Stimulated activated CD4-positive, alpha-beta T cell treated with anti-CD3 and anti-CD28 coated beads, TNF-alpha, amount 100 ng/mL, for 24 hours (primary cell): ENCODE data around the gene GABRG3.
"Not testable (repeated sequence)": the region's sequence is repeated elsewhere in the genome, so short reads cannot be mapped to it uniquely, and the experiment has no call there.

Source experiments
- DNase-seq, 3 experiments: peaks; one replicate each; pipeline ENCODE4 v3.0.0-alpha.2; 2020; ENCODE audit warnings: low read depth in 3 of 3

The GABRG3 gene

DNA sequence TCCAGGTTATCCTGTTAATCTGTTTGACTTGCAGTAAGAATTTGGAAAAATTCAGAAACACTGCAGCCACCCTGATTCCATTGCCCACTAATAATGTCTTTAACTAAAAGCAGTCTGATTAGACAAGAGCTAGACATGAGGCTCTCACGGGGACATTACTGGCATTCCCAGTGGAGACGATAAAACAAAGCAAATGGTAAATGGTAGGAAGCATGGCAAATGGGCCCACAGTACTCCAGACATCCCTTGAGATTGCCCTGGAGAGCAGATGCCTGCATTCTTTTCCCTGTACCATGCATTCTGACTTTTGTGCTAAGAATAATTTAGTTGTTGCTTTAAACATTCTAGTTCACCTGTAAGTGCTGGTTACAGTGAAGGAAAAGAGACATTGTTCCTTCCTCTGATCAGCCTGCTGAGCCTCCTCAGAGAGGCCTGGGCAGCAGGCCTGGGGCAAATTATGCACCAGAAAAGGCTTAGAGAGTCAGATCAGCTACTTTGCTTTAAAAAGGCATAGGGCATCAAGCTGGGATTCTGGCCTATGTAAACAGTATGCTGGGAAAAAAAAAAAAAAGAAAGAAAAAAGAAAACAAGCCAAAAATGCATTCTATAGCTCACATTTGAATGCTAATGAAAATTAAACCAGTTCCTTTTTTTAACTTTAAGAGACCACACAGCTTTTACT is 204.6 kb downstream of the GABRG3 start:
- no peak for DNase-seq

DNA sequence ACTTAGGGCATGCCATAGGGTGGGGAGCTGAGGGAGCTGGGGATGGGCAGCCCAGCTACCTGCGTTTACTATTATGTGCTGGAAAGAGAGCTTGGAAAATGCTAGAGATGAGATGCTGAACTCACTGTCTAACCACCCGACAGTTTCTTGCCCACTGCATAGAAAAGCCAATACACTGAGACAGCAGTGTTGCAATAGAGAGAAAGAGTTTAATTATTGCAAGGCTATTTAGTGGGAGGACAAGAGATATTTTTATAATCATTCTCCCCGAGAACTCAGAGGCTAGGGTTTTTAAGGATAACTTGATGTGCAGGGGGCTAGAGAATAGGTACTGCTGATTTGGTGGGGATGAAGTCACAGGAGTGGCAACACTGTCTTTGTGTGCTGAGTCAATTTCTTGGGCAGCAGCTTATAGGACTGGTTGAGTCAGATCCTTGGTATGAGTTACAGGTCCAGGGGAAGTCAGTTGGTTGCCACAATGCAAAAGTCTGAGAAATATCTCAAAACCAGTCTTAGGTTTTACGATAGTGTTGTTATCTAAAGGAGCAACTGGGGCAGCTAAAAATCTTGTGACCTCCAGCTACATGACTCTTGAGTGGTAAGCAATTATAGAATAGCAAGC is 205.9 kb downstream of the GABRG3 start:
- DNase-seq, result no peak

DNA sequence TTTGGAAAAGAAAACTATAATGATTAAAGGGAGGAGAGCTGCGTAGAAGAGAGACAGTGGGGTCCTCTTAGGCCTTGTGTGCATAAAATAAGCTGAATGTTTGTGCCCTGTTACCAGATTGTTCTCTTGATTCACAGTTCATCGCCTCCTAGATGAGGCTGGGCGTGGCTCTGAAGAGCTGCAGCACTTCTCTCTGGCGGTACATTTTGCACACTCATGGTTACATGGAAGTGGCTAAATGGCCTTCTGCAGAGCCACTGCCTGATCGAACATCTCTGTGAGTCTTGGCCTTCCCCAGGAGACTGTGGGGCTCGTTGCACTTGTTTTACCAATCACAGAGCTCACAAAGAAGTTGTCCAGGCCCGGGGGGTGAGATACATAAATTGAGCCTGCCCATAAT is 208.8 kb downstream of the GABRG3 start:
- no peak for DNase-seq

DNA sequence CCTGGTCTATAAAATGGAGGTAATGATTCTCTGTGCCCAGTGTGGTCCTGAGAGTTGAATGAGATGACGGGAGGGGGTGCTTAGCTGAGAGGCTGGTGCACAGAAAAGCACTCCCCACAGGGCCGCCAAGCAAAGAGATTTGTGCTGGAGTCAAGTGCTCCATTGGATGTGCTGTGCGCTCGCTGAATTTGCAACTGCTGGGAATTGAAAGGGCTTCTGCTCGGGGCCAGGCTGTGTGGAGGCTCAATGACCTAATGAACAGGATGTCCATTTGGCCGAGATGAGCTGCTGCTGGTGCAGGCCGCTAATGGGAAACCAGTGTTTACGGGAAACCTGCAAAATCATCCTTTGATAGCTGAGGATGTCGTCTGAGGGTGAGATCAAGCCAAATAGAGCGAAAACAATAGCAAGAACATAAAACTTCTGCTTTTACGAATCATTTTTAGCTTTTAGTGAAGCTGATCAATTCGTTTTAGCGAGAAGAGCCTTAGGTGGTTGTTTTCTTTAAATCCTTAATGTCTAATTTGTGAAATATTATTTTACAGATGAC is 211.7 kb downstream of the GABRG3 start:
- DNase-seq, result no peak

DNA sequence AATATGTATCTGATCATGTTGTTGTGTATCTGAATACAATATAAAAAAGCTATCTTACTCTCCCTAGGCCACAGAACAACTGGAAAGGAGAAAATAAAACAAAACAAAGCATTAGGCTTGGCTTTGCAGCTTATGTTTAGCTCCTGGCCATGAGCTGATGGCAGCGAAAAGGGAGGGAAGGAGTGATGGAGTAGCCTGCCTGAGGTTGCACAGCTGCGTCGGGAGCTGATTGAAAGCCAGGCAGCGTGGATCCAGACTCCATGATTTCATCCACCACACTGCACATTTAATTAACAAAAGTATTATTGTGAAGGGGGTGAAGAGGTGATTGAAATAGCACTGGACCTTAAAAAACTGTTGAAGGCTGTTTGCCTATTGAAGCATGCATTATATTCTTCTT is 212.2 kb downstream of the GABRG3 start:
- DNase-seq, result no peak

DNA sequence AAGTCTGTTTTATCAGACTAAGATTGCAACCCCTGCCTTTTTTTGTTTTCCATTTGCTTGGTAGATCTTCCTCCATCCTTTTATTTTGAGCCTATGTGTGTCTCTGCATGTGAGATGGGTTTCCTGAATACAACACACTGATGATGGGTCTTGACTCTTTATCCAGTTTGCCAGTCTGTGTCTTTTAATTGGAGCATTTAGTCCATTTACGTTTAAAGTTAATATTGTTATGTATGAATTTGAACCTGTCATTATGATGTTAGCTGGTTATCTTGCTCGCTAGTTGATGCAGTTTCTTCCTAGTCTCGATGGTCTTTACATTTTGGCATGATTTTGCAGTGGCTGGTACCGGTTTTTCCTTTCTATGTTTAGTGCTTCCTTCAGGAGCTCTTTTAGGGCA is 220.5 kb downstream of the GABRG3 start:
- DNase-seq, result not testable (repeated sequence)

DNA sequence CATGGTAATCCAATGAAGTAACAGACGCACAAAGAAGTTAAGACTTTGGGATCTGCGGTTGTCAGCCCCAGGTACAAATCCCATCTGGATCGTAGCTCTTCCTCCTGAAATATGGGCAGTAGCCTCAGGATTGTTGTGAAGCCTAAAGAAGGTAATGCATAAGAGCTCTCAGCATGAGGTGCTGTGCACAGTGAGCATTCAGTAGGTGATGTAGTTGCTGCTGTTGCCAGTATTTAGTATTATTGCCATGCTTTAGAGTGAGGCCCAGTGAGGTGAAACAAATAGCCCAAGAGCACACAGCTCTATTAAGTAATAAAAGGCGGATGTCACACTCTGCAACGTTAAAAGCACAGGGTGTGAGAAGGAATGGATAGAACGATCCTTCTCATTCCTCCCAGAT is 225.7 kb downstream of the GABRG3 start:
- no peak for DNase-seq

DNA sequence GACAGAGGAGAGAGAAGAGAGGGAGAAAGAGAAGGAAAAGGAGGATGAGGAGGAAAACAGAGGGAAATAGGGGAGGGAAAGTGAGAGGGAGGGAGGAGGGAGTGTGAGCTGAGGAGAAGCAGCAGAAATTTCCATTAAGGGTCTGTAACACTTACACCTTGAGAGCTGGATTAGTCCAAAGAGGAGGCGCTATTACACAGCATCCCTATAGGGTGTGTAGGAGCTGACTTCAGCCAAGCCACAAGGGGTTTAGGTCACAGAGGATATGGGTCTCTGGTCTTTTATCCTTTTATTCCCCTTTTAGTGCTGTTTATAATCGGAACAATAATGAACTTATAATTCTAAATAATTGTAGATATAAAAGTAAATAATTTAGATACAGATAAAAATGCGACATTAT is 230.4 kb downstream of the GABRG3 start:
- no peak for DNase-seq

DNA sequence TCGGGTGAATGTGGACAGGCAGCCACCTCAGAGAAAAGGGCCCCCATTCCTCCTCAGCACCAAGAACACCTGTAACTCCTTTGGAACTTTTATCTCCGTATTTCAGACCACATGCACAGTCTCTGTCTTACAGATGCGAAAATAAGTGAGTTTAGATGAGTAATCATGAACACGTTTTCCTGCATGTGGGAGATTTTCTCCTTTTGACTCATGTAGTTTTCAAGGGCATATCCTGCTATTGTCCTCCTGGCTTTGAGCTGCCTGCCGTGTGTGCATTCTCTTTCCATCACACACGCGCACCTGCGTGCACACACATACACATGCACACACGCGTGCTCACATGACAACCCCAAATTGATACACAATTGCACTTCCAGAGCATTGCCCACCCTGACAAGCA is 239.2 kb downstream of the GABRG3 start:
- no peak for DNase-seq

DNA sequence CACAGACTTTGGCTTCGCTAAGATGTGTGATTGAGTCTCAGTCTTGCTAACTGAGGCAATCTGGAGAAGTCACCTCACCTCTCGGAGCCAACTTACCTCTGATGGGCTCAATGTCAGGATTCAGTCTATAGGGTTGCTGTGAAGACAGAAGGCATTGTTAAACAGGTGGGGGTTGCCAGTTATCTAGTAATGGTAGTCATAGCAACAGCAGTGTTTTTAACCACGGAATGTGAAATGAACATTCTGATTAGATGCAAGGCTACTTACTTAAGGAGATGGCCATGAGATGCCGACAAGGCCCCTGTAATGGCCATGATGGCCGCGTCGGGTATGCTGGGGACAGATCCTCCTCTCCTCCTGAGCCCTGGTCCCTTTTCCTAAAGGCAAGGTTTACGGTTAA is 243.1 kb downstream of the GABRG3 start:
- DNase-seq, result no peak

DNA sequence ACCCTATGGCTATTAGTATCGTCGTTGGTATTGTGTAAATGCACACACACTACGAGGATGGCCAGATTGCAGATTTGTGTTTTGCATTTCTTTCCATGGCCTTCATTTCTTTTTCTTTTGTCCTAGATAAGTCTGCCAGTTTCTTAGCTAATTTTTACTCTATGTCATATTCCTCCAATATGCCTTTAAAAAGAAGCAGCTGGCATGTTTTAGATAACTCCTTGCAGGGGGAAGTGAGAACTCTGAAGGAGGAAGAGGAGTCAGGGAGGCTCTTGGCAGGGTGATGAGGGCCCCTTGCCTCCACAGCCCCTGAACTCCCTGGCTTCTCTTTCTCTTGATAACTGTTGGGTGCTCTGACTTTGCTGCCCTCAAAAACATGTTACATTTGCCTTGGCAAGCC is 244.0 kb downstream of the GABRG3 start:
- no peak for DNase-seq

DNA sequence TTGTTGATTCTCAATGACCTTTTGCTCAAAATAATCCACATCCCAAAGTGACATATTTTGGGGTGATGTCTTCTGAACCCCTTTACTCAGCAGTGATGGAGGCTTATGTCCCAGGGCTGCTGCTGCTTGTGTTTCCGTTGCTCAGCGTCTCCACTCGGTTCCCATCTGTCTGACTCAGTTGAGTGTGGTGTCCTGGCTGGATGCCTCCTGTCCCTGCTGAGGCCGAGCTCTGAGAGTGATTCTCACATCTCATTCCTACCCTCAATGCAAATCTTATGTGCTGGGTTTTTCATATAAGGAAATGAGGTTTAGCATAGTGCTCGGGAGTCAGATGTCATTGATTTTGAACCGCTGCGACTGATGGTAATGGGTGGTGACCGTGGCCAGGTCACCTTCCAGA is 247.4 kb downstream of the GABRG3 start:
- no peak for DNase-seq

DNA sequence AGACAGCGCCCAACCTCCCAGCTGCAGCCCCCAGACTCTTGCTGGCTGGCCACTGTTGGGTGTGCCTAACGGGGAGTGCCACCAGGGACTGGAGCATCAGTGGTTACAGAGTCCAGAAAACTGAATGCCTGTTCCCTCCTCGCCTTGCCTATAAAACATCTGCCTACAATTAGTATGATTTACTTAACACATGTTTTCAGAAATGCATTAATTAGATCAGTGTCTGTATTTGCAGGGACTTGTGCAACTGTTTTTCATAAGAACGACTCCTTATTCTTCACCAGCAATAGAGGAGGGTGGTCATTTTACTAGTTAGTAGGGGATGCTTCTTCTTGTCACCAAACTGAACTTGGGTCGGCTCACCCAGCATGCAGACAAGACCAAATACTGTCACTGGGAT is 248.7 kb downstream of the GABRG3 start:
- DNase-seq, result no peak

DNA sequence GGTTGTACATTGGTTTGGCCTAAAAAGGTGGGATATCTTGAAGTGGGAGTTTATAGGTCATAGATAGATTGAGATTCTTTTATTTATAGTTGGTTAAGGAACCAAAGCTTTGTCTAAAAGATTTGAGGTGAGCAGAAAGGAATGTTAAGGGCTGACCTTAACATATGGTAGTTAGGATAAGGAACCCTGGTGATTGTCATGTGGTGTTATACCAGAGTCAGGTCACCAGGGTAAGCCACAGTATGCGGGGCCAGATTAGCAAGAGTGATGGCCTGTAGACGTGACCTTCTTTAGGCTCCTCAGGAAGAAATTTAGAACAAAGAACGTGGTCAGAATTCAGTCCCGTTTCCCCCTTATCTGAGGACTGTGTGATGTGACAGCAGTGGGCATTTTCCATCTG is 249.2 kb downstream of the GABRG3 start:
- no peak for DNase-seq

DNA sequence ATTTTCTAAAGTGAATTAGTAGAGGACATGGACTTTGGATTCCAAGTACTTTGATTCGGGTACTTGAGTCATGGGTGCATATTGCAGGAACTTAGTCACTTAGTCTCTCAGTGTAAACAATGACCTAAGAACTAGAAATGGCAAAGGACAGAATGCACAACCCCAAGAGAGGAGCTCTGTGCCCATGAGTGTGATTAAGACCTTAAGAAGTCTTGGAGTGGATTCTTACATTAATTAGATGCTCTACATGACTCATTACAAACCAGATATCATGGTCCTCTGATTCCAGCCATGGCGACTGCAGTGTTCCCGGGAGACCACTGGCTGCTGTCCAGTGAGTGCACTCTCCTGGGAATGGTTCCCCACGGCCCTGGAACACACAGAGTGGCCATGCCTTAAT is 251.5 kb downstream of the GABRG3 start:
- no peak for DNase-seq

DNA sequence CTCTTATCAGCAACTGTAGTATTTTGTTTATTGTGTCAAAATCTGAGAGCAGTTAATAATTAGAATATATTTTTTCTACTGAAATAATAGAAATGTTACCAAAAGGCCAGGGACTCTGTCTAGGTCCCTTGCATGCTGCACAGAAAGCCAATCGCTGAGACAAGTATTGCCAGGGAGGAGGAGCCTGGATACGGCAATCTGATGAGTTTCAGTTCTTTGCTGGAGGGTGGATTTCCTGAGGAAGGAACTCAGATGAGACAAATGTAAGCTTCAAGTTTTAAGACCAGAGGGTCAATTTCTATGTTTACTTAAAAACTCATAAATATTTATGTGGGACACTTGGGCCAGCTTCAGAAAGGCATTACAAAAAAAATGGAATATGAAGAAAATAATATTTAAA is 252.2 kb downstream of the GABRG3 start:
- DNase-seq, result no peak

DNA sequence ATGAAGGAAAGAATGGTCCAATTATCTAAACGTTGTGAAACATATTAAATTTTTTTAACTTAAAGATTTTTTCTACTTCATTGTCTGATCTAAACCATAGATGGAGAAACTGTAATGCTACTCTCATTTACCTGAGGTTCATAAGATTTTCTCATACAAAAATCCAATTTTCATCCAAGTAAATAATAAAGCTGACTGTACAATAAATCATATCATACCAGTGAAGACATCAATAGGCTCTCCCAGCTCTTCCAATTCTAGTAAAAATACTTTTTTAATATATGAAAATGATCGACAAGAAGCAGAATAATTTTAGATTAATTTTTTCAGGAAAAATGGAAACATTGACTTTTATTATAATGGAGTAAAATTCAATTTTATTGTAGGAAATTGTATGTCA is 260.8 kb downstream of the GABRG3 start:
- no peak for DNase-seq

DNA sequence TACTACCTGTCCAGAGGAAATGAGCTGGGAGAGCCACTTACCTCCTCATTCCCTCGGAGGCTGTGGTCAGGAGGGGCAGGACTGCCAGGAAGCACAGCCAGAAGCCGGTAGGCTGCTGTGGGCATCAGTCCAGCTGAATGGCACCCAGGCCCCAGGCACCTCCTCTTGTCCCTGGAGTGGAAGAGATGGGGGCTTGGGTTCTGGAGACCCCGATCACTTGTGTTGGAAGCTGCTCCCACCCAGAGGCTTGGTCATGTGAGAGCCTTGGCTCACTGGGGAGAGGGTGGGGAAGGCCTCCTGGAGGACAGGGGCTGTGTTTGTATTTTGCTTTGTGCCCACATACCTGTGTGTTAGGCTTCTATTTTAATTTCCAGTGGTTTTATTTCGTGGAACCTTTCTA is 261.9 kb downstream of the GABRG3 start:
- no peak for DNase-seq

DNA sequence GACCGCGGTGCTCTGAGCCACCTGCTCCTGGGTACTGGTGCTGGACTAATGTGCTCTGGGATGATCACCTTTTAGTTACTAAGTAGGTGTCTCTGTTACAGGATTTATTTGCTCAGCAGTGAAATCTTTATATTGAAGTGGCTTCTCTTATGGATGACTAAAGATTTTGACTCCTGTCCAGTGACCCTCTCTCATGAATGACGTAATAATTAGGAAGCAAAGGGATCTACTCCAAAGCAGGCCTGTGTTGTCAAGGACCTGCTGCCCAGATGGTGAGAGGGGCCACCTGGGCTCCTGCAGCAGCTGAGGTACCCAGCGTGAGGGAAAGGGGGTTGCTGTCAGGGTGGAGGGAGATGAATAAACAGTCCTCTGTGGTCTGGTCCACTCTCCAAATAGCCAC is 263.6 kb downstream of the GABRG3 start:
- no peak for DNase-seq

DNA sequence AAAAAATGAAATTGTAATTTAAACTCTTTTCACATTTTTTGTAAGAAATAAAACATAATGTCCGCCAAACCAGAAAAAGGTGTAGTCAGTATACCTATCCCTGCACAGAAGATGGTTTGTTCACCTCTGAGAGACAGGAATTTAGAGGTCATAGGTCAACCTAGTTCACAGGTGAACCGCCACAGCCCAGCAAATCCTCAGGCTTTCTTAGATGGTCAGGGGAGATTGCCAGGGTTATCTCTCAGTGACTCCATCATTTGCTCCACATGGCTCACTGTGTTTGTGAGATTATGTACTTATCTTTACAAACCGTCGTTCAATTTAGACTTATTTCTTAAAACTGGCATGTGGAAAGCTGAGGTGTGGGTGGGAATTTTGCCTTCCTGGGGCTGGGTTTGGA is 264.2 kb downstream of the GABRG3 start:
- DNase-seq, result no peak

DNA sequence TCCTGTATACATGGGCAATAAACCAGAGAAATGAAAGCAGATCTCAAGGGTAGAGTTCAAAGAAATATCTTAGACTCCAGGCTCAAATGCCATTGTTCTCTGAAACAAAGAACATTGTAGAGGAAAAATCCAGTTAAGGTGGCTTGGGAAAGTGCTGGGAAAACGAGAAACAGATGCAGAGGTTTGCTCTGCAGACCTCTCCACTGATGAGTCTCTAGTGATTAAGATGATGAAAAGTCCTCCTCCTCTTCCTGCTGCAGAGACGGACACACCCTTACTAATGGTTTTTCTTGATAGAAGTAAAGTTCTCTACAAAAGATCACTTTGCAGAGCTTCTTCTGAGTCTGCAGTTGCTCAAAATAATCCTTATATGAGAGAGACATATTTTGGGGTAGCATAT is 264.7 kb downstream of the GABRG3 start:
- DNase-seq, result no peak

DNA sequence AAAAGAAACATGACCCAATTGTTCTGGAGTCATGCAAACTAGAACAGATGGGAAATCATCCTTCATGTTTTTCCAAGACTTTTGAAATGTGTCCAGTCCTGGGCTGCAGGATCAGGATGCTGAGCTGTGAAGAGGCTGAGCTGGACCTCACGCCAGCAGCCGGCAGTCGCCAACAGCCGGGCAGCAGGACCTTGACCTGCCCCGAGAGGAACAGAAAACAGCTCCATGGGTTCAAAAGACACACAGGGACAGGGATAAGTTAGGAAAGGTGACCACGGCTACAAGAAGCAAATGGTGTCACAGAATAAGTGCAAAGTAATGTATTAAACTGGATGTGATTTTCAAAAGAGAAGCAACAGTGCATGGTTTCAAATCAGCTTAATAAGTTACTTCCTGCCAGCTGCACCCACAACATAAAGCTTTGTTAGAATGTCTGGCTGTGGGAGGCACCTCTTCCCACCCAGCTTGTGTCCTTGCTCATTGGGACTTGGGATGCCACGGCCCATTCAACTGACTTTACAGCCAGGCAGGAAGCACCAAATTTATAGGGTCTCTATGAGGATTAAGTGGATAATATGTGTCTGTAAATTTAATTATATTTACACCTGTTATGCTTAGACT is 266.4 kb downstream of the GABRG3 start:
- no peak for DNase-seq

DNA sequence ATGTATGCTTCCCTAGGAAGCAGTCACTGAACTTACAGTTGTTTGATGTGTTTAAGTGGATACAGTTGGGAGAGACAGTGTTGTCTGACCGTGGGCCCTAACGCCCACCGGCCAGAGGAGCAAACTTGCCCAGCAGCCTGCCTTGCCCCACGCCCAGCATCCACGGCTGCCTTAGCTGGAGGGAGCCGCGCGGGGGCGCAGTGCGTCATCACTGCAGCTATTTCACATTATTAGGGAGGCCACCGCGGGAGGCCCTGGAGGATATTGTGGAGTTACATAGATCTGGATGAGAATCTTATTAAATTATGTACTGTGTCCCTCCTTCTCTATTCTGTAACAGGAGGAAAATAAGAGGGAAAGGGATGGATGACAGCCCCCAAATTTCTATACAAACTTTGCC is 267.2 kb downstream of the GABRG3 start:
- DNase-seq, result no peak
